ENCODE results near the gene C1orf35.

The C1orf35 gene

DNA sequence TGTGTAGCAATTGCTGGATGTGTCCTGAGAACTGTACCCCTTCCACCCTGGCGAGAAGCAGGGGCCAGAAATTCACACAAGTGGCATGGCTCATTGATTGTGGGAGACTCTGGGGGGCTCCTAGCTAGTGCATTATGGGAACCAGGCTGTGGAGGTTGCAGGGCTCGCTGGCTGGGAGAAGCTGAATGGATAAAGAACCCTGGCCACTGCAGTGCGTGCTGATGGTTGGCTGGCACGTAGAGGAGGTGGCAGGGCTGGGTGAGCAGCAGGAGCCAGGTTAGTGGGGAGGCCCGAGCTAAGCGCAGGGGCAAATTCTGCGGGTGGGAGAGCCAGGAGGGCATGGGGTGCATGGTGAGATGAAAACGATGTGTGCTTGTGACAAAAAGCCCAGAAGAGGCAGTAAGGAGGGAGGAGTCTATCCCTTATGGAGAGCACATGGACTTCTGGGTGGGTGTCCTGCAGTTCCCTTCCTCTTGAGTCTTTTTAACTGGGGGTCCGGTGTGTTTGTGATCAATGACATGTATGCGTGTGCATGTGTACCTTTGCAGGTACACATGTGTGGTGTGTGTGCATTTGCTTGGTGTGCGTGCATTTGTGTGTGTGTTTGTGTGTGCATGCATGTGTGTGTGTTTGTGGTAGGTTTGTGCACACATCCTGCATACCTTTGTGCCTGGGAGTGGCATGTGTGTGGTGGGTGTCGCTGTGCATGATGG lies 40.5 kb upstream of the C1orf35 start:
- no peak for DNase-seq
- in situ Hi-C loops (cut with HindIII; ENCODE audit: low pct_ligation_motif_present, low pct_unique_long_range_greater_than_20kb, low sequenced_read_pairs), result no loop called here

DNA sequence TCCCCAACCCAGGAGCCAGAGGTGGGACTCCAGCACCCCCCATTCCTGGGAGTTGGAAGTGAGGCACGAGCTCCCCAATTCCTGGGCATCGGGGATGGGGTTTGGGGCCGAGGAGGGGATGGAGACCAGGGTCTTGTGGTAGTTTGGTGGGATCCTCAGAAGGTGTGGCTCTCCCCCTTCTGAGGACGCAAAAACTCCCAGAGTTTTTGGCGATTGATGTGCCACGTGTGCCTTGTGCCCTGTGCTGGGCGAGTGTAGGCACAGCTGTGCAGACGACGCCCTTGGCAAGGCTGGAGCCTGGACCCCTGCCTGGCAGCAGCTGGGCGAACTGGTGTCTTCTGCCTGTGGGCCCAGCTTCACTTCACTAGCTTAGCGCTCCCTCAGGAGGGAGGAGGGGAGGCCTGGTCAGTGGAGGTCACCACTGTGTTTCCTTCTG lies 39.6 kb upstream of the C1orf35 start:
- no peak for DNase-seq
- in situ Hi-C loops (cut with HindIII; ENCODE audit: low pct_ligation_motif_present, low pct_unique_long_range_greater_than_20kb, low sequenced_read_pairs), result no loop called here

DNA sequence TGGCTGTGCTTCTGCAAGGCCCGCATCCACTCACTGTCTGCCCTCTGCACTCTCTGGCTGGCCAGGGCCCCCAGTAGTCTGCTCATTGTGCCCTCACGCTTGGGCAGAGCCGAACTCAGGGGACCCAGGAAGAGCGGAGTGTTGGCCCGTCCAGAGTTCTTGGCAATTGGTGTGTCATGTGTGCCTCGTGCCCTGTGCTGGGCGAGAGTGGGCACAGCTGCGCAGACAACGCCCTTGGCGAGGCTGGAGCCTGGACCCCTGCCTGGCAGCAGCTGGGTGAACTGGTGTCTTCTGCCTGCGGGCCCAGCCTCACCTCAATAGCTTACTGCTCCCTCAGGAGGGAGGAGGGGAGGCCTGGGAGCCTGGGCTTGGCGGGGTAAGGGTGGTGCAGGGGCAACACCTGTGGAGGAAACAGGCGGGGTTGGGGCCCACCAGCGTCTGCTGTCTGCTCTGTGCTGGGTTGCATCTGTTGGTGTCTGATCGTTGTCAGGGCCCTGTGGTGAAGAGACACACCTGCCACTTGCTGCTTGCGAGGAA lies 39.1 kb upstream of the C1orf35 start:
- in situ Hi-C loops (cut with HindIII; ENCODE audit: low pct_ligation_motif_present, low pct_unique_long_range_greater_than_20kb, low sequenced_read_pairs), result no loop called here
- DNase-seq, result no peak

DNA sequence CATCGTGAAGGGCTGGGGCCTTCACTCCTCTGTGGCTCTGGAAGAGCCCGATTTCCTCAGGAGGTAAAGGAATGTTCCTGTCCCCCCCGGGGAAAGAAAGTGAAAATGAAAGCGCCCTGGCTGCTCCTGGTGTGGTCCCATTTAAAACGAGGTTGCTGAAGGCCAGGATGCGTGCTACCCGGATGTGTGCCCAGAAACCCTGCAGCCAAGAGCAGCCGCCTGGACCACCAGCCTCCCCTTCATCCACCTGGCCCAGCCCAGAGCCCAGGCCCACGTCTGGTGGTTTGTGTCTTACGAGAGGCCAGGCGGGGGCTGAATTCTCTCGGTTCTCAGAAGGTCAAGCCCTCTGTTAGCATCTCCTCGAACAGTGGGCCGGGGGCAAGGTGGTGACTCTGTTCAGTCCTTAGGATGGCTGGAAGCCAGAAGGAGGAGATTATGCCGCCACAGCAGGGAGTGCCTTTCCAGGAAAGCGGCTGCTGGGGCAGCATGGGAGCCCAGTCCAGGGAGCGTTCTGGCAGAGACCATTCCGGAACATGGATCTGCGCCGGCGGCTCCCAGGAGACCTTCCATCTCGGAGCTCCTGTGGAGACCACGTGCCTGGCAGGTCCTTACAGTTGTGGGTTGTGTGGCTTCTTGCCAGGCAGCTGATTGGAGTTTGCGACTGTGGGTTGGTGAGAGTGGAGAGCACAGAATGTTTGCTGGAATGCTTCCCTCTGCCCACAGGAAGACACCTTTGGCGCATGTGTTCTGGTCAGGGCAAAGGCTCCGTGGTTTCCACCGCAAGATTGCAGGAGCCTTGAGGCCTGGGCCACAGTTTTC lies 38.3 kb upstream of the C1orf35 start:
- in situ Hi-C loops (cut with HindIII; ENCODE audit: low pct_ligation_motif_present, low pct_unique_long_range_greater_than_20kb, low sequenced_read_pairs), result no loop called here
- DNase-seq, result peak; percentile 80

DNA sequence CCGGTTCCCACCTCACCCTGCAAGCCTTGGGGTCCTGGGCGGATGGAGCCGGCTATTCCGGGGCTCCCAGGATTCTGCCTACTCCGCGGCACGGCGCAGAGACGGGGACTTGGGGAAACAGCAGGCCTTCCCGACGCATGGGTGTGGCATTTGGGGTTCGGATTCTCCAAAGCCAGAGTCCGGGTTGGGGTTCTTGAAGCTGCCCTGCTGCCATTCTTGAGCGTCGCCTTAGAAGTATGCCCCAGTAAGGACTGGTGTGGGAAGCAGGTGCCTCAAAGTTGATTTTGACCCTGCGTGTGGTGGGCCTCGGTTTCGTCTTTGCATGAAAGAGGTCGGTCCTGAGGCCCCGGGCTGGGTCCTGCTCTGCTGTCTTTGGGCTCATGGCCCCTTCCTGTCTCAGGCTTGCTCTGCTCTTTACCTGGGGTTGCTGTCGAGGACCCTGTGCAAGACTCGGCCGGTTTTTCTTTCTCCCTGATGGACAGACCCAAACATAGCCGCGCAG lies 37.6 kb upstream of the C1orf35 start:
- DNase-seq, result no peak
- in situ Hi-C loops (cut with HindIII; ENCODE audit: low pct_ligation_motif_present, low pct_unique_long_range_greater_than_20kb, low sequenced_read_pairs), result no loop called here

DNA sequence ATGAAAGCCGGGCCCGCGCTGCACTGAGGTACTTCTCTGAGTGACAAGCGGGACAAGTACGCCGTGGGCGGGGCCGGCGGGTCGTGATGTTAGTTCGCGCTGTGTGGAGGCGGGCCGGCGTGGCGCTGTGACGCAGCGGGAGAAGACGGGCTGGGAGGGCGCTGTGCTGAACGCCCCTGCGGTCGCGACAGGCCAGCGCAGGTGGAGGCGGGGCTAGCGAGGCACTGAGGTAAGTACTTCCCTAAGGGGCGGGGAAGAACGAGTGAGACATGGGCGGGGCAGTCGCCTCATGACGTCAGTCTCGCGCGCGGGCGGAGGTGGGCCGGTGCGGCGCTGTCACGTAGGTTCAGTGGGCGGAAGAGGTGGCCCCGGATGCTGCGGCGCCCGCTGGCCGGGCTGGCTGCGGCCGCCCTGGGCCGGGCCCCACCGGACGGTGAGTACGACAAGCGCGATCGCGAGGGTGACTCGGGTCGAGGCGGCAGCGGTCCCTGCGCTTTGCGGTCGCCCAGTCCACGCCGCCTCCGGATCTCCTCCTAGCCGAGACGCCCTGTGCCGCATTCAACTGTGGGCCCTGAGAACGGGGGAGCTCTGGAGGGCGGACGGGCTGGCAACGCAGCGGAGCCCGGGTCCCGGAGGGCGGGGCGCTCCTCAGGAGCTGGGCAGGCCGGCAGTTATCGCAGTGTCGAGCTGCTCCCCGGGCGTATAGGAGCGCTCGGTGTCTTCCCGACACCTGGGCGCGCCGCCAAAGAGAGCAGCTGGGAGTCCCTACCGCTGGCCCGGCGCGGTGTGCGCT lies 37.0 kb upstream of the C1orf35 start, which contains the start of gene GUK1:
GUK1 (plus strand) TSS at position 349 of the 793 bp plus-strand sequence; CDS start at position 373, 24 bp downstream.
- in situ Hi-C loops (cut with HindIII; ENCODE audit: low pct_ligation_motif_present, low pct_unique_long_range_greater_than_20kb, low sequenced_read_pairs), result no loop called here
- DNase-seq, result peak; percentile 100

DNA sequence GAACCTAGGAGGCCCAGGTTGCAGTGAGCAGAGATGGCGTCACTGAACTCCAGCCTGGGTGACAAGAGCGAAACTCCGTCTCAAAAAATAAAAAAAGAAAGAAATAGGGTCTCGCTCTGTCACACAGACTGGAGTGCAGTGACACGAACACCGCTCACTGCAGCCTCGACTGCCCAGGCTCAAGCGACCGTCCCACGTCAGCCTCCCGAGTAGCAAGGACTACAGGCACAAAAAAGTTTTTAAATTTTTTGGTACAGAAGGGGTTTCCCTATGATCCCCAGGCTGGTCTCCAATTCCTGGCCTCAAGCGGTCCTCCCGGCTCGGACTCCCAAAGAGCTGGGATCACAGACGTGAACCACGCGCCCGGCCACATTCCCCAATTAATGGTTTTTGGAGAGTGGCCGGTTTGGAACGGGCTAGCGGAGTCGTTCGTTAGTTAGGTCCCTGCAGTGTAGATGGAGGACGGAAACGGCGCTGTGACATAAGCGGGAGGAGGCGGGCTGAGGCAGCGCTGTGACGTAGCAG lies 36.3 kb upstream of the C1orf35 start:
- no peak for DNase-seq
- in situ Hi-C loops (cut with HindIII; ENCODE audit: low pct_ligation_motif_present, low pct_unique_long_range_greater_than_20kb, low sequenced_read_pairs), result no loop called here

DNA sequence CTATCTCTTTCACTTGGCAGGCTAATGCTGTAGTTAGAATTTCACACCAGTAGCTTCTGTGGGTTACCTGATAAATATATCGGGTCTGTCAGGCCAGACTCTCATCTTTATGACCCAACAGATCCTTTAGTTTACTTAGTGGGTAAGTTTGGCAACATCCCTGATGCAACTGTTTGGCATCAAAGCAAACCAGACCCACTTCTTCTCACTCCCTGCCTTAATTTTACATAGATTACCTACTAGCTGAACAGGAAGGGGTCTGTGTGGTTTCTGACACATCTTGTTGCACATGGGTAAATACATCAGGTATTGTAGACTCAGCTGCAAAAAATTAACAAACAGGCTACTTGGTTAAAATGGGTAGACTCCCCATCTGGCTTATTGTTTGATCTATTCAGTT lies 33.8 kb upstream of the C1orf35 start:
- in situ Hi-C loops (cut with HindIII; ENCODE audit: low pct_ligation_motif_present, low pct_unique_long_range_greater_than_20kb, low sequenced_read_pairs), result no loop called here
- DNase-seq, result no peak

DNA sequence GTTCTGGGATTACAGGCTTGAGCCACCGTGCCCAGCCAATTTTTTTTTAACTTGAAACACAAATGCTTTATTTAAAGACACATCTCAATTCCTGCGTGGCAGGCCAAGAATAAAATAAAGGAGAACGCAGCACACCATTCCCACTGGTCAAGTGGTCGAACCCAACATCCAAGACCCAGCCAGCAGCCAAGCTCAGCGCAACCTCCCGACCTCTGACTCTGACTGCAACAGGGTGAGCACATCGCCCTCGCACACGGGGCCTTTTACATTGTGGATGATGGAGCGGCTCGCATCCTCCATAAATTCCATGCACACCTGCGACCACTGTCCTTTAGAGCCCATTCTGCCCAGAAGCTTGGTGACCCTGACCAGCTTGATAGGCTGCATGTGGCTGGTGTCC lies 31.5 kb upstream of the C1orf35 start:
- no peak for DNase-seq

DNA sequence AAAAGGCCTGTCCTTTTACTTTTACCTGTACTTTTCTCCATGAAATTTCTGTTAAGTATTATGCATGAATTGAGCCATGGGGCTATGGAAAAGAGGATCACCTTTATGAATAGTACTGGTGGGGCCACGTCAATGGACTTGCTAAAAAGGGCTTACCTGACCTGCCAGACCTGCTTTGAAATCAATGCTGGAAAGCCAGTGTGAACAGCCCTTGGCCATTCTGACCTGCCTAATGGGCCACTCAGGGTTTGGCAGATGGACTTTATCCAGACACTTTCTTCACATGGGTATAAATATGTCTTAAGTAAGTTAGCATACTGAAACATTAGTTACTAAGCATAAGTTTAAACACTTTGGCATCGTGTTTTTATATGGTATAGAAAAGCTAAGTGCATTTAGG lies 28.6 kb upstream of the C1orf35 start:
- in situ Hi-C loops (cut with HindIII; ENCODE audit: low pct_ligation_motif_present, low pct_unique_long_range_greater_than_20kb, low sequenced_read_pairs), result no loop called here
- DNase-seq, result no peak

More for the DNA sequence above, 31.5 kb upstream of the C1orf35 start:
- in situ Hi-C loops (cut with HindIII; ENCODE audit: low pct_ligation_motif_present, low pct_unique_long_range_greater_than_20kb, low sequenced_read_pairs), result no loop called here

DNA sequence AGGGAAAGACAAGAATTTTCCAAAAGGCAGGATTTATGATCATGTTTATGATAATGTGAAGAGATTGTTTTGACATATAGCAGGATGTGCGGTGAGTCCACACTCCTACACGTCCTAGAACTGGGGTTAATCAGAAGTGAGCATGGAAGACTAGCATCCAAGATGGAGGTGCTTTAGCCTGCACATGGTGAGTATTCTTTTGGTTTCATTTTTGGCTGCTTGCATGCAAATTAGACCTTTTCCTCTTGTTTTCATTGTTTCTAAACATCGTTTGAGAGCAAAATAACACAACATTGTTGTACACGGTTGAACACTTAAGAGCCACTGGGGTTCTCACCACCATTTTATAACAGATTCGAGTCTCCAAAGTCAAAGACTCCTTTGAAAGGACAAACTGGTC lies 22.1 kb upstream of the C1orf35 start:
- DNase-seq, result no peak
- in situ Hi-C loops (cut with HindIII; ENCODE audit: low pct_ligation_motif_present, low pct_unique_long_range_greater_than_20kb, low sequenced_read_pairs), result no loop called here

DNA sequence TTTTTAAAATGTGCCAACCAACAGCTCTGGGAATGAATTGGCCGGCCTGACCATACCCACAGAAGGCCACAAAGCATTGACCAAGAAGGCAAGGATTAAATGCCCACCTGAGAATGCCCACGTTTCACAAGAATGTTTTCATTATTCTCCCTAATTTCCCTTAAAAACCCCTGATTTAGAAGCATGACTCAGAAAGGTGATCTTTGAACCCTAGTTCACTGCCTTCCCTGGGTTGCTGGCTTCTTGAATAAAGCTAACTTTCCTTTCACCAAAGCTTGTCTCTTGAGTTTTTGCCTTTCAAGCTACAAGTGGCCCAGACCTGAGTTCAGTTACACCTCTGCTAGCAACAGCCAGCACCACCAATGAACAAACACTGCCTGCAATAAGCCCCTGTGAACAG lies 20.4 kb upstream of the C1orf35 start:
- in situ Hi-C loops (cut with HindIII; ENCODE audit: low pct_ligation_motif_present, low pct_unique_long_range_greater_than_20kb, low sequenced_read_pairs), result no loop called here

DNA sequence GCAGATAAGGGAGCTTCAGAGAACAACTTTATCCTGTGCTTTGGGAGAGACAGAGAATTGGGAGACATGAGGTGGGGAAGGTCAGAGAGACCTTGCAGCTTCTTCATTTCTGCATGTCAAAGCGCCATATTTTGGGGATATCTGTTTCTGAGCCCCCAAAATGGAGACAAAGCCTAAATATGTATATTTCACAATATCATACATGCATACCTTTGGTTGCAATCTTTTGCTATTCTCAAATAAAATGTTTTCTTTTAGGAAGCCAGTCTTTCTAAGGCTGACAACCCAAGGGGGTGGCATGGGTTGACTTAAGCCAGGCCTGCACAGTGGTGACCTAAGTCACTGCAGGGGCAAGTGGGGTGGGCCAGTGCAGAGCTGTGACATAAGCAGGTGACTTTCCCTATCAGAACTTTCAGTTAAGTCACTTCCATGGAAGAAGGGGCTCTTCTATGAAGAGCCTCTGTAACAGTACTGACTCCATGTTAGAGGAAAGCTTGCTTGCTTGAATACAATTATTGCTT lies 19.9 kb upstream of the C1orf35 start:
- in situ Hi-C loops (cut with HindIII; ENCODE audit: low pct_ligation_motif_present, low pct_unique_long_range_greater_than_20kb, low sequenced_read_pairs), result no loop called here
- no peak for DNase-seq

More for the DNA sequence above, 20.4 kb upstream of the C1orf35 start:
- DNase-seq, result no peak

DNA sequence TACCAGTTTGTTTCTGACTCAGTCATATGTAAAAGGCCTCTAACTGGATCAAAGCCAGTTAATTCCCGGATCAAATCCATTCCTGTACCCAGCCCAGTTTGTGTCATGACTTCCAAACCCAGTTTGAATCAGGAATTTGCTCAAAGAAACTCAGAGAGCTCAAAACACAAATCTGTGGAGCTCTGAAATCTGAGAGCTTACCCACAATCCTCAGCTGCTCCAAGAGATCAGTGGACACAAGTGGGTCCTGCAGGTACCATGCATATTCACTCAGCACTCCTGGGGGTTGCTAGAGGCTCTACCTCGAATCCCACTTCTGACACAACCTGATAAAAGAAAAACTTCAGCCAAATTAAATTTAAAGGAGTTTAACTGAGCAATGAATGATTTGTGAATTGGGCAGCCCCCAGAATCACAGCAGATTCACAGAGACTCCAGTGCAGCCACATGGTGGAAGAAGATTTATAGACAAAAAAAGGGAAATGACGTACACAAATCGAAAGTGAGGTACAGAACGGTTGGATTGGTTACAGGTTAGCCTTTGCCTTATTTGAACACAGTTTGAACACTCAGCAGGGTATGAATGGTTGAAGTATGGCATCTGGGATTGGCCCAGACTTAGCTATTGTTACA lies 17.8 kb upstream of the C1orf35 start:
- DNase-seq, result no peak
- in situ Hi-C loops (cut with HindIII; ENCODE audit: low pct_ligation_motif_present, low pct_unique_long_range_greater_than_20kb, low sequenced_read_pairs), result no loop called here

DNA sequence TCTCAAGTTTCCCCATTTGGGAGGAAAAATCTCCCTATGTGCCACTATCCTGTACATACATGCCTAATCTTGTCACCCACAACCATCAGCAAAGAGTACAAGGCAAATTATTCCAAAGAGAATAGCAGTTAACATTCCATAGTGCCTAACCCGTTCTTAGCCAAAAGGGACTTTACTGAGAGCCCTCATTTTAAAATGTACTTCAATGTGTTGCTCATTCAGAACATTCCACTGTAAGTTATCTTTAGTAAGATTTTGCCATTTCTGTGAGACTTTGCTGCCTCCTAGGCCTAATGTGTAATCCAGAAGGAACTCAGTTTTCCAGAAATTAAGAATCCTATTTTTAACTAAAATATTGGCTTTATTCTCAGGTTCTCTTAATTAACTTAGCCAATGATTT lies 17.2 kb upstream of the C1orf35 start:
- no peak for DNase-seq
- in situ Hi-C loops (cut with HindIII; ENCODE audit: low pct_ligation_motif_present, low pct_unique_long_range_greater_than_20kb, low sequenced_read_pairs), result no loop called here

DNA sequence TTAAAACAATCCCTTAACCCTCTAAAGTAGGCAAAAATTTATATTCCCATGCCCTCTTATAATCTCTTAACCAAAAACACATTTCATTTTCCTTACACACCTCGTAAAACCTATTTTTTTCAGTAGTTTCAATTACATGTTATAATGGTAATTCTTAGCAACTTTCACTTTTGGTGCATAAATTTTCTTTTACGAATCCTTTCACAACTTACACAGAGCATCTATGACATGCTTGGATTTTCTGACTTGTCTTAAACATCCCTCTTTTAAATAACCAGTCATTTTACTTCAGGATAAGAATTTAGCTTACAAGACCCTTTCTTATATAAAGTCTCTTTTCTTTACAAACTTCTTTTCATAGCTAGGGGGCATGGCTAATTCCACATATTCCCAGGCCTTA lies 14.9 kb upstream of the C1orf35 start:
- DNase-seq, result no peak
- in situ Hi-C loops (cut with HindIII; ENCODE audit: low pct_ligation_motif_present, low pct_unique_long_range_greater_than_20kb, low sequenced_read_pairs), result no loop called here

DNA sequence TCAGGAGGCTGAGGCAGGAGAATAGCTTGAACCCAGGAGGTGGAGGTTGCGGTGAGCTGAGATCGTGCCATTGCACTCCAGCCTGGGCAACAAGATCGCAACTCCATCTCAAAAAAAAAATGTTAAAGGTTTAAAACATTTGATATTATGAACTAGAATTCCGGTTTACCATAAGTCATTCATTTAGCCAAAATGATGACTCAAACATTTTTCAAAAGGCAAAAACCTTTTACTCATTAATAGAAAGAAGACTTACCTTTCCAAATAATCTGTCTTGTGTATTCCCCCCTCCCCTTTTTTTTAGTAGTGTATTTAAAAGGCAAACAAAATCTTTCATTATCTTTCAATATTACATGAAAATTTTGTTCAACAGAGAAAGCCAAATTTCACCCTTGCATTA lies 14.2 kb upstream of the C1orf35 start:
- in situ Hi-C loops (cut with HindIII; ENCODE audit: low pct_ligation_motif_present, low pct_unique_long_range_greater_than_20kb, low sequenced_read_pairs), result no loop called here
- no peak for DNase-seq

DNA sequence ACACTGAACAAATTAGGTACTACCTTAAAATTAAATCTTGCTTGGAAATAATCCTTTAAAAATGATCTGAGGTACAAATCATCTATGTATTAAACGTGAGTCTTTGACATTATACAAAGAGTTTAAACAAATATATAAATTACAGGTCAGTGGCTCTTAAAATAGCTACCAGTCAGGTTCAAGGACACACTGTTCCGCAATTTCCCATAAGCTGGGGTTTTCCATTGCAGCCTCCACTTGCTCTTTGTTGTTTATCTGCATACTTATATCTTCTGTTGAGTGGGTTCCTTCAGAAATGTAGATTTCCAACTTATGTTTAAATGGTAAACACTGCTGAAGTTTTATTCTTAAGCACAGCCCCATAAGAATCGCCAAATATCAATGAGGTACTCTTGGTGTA lies 11.7 kb upstream of the C1orf35 start:
- in situ Hi-C loops (cut with HindIII; ENCODE audit: low pct_ligation_motif_present, low pct_unique_long_range_greater_than_20kb, low sequenced_read_pairs), result no loop called here
- DNase-seq, result no peak
